NCI-H748 (cell line): ENCODE results near the gene UBAP2.

Experiments
- DNase-seq: peaks from one replicate; lab custom pipeline; 2025; ENCODE audit not compliant: unreplicated experiment; lab: John Stamatoyannopoulos, UW

UBAP2 gene

DNA sequence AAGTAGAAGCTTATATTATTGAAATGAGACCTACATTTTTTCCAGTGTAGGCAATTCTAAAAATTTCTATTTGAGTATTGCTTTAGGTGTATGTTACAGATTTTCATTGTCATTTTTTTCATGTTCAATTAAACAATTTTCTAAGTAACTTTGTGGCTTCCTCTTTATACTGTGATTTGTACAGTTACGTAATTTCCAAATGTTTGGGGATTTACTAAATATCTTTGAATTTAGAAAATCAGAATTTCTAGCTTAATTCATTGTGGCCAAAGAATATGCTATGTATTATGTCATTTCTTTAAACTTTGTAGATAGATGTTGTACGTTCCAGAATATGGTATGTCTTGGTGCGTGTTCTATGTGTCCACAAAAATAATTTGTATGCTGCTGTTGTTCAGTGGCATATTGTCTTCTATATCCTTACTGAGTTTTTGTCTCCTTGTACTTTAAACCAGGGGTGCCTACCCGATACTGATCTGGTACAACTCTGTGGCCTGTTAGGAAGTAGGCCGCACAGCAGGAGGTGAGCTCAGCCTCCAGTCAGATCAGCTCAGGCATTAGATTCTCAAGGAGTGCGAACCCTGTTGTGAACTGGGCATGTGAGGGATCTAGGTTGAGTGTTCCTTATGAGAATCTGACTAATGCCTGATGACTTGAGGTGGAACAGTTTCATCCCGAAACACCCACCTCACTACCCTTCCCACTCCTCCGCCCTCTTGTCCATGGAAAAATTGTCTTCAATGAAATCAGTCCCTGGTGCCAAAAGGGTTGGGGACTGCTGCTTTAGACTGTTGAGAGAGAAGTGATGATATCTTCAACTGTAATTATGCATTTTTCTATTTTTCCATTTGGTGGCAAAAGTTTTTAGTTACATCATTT is 168.2 kb downstream of the UBAP2 start:
- DNase-seq, result no peak

DNA sequence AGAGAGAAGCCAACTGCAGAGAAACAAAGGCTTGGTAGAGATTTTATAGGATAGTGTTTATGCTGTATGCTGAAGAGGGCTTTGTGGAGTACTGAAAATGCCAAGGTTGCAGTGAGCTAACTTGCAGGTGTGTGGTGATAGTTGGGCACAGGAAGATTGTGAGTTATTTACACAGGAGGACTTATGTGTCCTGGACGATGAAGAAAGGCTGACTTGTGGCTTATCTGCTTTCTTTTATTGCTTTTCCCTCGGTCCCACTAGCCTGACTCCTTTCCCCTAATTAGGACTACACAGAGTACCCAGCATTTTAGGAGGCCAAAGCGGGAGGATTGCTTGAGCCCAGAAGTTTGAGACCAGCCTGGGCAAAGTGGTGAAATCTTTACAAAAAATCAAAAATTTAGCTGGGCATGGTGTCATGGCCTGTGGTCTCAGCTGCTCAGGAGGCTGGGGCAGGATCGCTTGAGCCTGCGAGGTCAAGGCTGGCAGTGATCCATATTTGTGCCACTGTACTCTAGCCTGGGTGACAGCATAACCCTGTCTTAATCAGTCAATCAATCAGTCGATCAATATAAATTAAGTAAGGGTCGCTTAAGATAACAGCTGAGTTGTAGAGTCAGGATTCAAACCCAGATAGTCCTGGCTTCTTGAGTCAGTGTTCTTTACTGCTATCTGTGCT is 169.9 kb downstream of the UBAP2 start:
- no peak for DNase-seq

DNA sequence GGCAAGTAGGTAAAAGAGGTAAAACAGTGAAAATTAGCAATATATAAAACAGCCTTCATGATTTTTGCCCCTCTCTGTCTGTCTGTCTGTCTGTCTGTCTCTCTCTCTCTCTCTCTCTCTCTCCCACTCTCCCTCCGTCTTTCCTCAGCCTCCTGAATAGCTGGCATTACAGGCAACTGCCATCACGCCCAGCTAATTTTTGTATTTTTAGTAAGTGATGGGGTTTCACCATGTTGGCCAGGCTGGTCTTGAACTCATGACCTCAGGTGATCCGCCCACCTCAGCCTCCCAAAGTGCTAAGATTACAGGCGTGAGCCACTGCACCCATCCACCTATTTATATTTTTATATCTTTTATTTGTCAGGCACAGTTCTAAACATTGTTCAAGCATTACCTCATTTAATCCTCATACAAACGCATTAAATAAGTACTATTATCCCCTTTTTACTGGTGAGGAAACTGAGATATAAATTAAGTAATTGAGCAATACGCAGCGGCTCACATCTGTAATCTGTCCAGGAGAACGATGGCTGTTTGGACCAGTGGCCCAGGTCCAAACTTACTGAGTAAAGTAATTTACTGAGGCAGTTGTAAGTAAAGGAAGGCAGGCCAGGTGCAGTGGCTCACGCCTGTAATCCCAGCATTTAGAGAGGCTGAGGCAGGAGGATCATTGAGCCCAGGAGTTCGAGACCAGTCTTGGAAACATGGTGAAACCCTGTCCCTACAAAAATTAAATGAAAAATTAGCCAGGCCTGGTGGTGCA is 170.8 kb downstream of the UBAP2 start:
- DNase-seq, result no peak
